HepG2 (cell line): ENCODE results near the gene IP6K3. TPM values are rescaled to one million over a fixed set of nuclear protein-coding genes. Genes with fewer than 3 reads are reported as not detected.

ENCODE experiments used
- EZH2 ChIP-seq: conservative IDR thresholded peaks from 2 replicates; pipeline ENCODE4 v1.6.1; 2012; ENCODE audit warnings: mild to moderate bottlenecking, low read depth, low read length, moderate library complexity
- FOXM1 ChIP-seq: sonication (generic); formaldehyde crosslinking; IDR thresholded peaks from 2 replicates; pipeline ENCODE4 v1.5.0; 2020; ENCODE audit warnings: missing genetic modification reagents
- JUN ChIP-seq: sonication (generic); formaldehyde crosslinking; IDR thresholded peaks from 2 replicates; pipeline ENCODE4 v1.4.0; 2020; ENCODE audit warnings: mild to moderate bottlenecking, missing genetic modification reagents
- NR1H2 ChIP-seq: sonication (generic); formaldehyde crosslinking; IDR thresholded peaks from 2 replicates; pipeline ENCODE4 v1.8.1; 2022; ENCODE audit warnings: low read depth, missing genetic modification reagents, borderline replicate concordance
- POLR2AphosphoS2 ChIP-seq: IDR thresholded peaks from 2 replicates; pipeline ENCODE4 v1.6.1; 2011; ENCODE audit warnings: low read depth, low read length, improper control_type of control experiment
- RCOR2 ChIP-seq: IDR thresholded peaks from 2 replicates; pipeline ENCODE4 v1.6.1; 2016; ENCODE audit warnings: missing biosample characterization, missing genetic modification reagents
- SKI ChIP-seq: fragments of 450-650 bp; IDR thresholded peaks from one replicate; pipeline ENCODE4 v1.6.1; 2018; ENCODE audit warnings: mild to moderate bottlenecking; ENCODE audit not compliant: partially characterized antibody
- ZFP62 ChIP-seq: sonication (generic); formaldehyde crosslinking; IDR thresholded peaks from 2 replicates; pipeline ENCODE4 v1.4.0; 2020; ENCODE audit warnings: missing genetic modification reagents
- ZNF205 ChIP-seq: IDR thresholded peaks from 2 replicates; pipeline ENCODE4 v1.6.1; 2018; ENCODE audit warnings: missing biosample characterization, missing genetic modification reagents
- ZNF274 ChIP-seq: sonication (generic); formaldehyde crosslinking; IDR thresholded peaks from 2 replicates; pipeline ENCODE4 v1.5.1; 2020; ENCODE audit warnings: mild to moderate bottlenecking, missing genetic modification reagents
- ZNF329 ChIP-seq: sonication (generic); formaldehyde crosslinking; IDR thresholded peaks from 2 replicates; pipeline ENCODE4 v1.9.0; 2021; ENCODE audit warnings: low read depth, mild to moderate bottlenecking, missing genetic modification reagents
- ZNF629 ChIP-seq: sonication (generic); formaldehyde crosslinking; conservative IDR thresholded peaks from 2 replicates; pipeline ENCODE4 v1.5.0; 2020; ENCODE audit warnings: missing genetic modification reagents
- ZNF720 ChIP-seq: sonication (generic); formaldehyde crosslinking; IDR thresholded peaks from 2 replicates; pipeline ENCODE4 v1.4.0; 2020; ENCODE audit warnings: missing genetic modification reagents
- ZSCAN22 ChIP-seq: sonication (generic); formaldehyde crosslinking; IDR thresholded peaks from 2 replicates; pipeline ENCODE4 v1.4.0; 2020; ENCODE audit warnings: mild to moderate bottlenecking, missing genetic modification reagents
- polyA plus RNA-seq, 8 experiments: library from polyadenylated mRNA; depleted of rRNA in 3 of 8; stranded (reverse) in 7 of 8; unstranded in 1 of 8; fragments of >200 nt; fragmentation: Illumina TruSeq in 4 of 8; extraction: Trizol in 4 of 8; gene quantifications; 2 replicates each; pipeline versions ENCODE4 v1.2.1 to v1.2.3, GENCODE V29; 2011 to 2016; ENCODE audit warnings: low read depth in 4 of 8, missing spikeins in 1 of 8, mixed read lengths in 1 of 8; ENCODE audit not compliant: insufficient read depth in 1 of 8
- total RNA-seq, 5 experiments: library from RNA; depleted of rRNA; stranded (reverse); fragments of >200 nt; fragmentation: Illumina TruSeq; extraction: Trizol; gene quantifications; 2 replicates each; pipeline ENCODE4 v1.2.3, GENCODE V29; 2016; ENCODE audit warnings: low read depth in 1 of 5
- TF ChIP-seq, protein P1 (sequence below): sonication (generic); formaldehyde crosslinking; IDR thresholded peaks from 2 replicates; pipeline ENCODE4 v1.4.0; 2020; ENCODE audit warnings: missing genetic modification reagents
- TF ChIP-seq, protein P2 (sequence below): sonication (generic); formaldehyde crosslinking; IDR thresholded peaks from 2 replicates; pipeline ENCODE4 v1.5.1; 2020; ENCODE audit warnings: missing genetic modification reagents, mild to moderate bottlenecking, borderline replicate concordance
- TF ChIP-seq, protein P3 (sequence below): sonication (generic); formaldehyde crosslinking; conservative IDR thresholded peaks from 2 replicates; pipeline ENCODE4 v1.4.0; 2020; ENCODE audit warnings: missing genetic modification reagents
- TF ChIP-seq, protein P4 (sequence below): sonication (generic); formaldehyde crosslinking; IDR thresholded peaks from 2 replicates; pipeline ENCODE4 v1.4.0; 2020; ENCODE audit warnings: missing genetic modification reagents

IP6K3 gene
- total and polyA plus RNA-seq, 2 of the 13 experiments (the other 11 are each of a cell fraction or from before 2014, with no cell fraction given) = 0.11 to 0.18 TPM

DNA sequence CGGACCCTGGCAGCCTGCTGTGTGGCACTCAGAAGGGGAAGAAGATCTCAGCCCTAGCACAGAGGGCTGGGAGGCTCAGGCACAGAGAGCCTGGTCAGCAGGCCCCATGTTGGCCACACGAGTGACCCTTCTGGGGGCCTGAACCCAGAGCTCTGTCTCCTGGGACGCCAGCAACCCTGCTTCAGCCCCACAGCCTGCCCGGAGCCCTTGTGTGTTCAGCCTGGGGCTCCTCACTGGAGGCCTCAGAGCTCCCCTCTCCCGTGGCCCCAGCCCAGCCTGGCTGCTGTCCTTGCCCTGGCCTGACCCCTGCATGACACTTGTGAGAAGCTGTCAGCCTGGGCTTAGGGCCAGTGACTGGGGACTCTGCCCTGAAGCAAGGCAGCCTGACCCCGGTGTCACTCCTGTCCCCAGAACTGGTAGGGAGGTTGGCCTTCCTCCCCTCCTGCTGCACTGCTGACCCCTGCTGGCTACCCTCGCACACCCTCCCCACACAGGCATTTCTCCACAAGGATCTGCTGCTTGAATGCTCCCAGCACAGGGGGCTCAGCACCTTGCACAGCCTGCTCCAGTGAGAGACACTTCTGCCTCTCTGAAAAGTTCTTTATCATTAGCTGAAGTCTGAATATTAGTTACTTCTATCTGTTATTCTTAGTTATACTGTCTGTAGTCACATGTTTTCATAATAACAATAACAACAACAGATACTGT, 15.4 kb upstream of the IP6K3 start (continued):
- TF ChIP-seq, protein P1, sequence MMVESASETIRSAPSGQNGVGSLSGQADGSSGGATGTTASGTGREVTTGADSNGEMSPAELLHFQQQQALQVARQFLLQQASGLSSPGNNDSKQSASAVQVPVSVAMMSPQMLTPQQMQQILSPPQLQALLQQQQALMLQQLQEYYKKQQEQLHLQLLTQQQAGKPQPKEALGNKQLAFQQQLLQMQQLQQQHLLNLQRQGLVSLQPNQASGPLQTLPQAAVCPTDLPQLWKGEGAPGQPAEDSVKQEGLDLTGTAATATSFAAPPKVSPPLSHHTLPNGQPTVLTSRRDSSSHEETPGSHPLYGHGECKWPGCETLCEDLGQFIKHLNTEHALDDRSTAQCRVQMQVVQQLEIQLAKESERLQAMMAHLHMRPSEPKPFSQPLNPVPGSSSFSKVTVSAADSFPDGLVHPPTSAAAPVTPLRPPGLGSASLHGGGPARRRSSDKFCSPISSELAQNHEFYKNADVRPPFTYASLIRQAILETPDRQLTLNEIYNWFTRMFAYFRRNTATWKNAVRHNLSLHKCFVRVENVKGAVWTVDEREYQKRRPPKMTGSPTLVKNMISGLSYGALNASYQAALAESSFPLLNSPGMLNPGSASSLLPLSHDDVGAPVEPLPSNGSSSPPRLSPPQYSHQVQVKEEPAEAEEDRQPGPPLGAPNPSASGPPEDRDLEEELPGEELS (CRISPR knock-in tag) = peak; percentile 62
- TF ChIP-seq RCOR2 (CRISPR knock-in tag) = peak; percentile 68
- peak; percentile 91 for TF ChIP-seq SKI
- TF ChIP-seq, protein P2, sequence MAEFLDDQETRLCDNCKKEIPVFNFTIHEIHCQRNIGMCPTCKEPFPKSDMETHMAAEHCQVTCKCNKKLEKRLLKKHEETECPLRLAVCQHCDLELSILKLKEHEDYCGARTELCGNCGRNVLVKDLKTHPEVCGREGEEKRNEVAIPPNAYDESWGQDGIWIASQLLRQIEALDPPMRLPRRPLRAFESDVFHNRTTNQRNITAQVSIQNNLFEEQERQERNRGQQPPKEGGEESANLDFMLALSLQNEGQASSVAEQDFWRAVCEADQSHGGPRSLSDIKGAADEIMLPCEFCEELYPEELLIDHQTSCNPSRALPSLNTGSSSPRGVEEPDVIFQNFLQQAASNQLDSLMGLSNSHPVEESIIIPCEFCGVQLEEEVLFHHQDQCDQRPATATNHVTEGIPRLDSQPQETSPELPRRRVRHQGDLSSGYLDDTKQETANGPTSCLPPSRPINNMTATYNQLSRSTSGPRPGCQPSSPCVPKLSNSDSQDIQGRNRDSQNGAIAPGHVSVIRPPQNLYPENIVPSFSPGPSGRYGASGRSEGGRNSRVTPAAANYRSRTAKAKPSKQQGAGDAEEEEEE (CRISPR knock-in tag) = no peak
- TF ChIP-seq NR1H2 (CRISPR knock-in tag) = no peak; the same call in 1 of the 2 replicates
- no peak for TF ChIP-seq ZNF329 (CRISPR knock-in tag)
- TF ChIP-seq ZNF205 (CRISPR knock-in tag) = no peak; the same call in 1 of the 2 replicates
- TF ChIP-seq ZNF720 (CRISPR knock-in tag) = no peak
- TF ChIP-seq, protein P3, sequence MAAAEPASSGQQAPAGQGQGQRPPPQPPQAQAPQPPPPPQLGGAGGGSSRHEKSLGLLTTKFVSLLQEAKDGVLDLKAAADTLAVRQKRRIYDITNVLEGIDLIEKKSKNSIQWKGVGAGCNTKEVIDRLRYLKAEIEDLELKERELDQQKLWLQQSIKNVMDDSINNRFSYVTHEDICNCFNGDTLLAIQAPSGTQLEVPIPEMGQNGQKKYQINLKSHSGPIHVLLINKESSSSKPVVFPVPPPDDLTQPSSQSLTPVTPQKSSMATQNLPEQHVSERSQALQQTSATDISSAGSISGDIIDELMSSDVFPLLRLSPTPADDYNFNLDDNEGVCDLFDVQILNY (CRISPR knock-in tag) = 0 out of 2 replicates have a peak, but pooled peaks have one; percentile 24
- TF ChIP-seq ZFP62 (CRISPR knock-in tag) = no peak
- TF ChIP-seq FOXM1 (CRISPR knock-in tag) = no peak
- peak; percentile 27; the same call in 1 of the 2 replicates for TF ChIP-seq ZNF629 (CRISPR knock-in tag)
- TF ChIP-seq, protein P4, sequence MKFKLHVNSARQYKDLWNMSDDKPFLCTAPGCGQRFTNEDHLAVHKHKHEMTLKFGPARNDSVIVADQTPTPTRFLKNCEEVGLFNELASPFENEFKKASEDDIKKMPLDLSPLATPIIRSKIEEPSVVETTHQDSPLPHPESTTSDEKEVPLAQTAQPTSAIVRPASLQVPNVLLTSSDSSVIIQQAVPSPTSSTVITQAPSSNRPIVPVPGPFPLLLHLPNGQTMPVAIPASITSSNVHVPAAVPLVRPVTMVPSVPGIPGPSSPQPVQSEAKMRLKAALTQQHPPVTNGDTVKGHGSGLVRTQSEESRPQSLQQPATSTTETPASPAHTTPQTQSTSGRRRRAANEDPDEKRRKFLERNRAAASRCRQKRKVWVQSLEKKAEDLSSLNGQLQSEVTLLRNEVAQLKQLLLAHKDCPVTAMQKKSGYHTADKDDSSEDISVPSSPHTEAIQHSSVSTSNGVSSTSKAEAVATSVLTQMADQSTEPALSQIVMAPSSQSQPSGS (CRISPR knock-in tag) = peak; percentile 73
- no peak for TF ChIP-seq ZSCAN22 (CRISPR knock-in tag)
- no peak for TF ChIP-seq POLR2AphosphoS2
- no peak for TF ChIP-seq EZH2
- peak; percentile 77; the same call in 1 of the 2 replicates for TF ChIP-seq ZNF274 (CRISPR knock-in tag)
- TF ChIP-seq JUN = 0 out of 2 replicates have a peak, but pooled peaks have one; percentile 20
